Measurements from ENCODE around the gene MAP2K5.

GRCh38 chr15:67509918-67510317, 32.6 kb upstream of the MAP2K5 start:
- TF ChIP-seq, protein P1, sequence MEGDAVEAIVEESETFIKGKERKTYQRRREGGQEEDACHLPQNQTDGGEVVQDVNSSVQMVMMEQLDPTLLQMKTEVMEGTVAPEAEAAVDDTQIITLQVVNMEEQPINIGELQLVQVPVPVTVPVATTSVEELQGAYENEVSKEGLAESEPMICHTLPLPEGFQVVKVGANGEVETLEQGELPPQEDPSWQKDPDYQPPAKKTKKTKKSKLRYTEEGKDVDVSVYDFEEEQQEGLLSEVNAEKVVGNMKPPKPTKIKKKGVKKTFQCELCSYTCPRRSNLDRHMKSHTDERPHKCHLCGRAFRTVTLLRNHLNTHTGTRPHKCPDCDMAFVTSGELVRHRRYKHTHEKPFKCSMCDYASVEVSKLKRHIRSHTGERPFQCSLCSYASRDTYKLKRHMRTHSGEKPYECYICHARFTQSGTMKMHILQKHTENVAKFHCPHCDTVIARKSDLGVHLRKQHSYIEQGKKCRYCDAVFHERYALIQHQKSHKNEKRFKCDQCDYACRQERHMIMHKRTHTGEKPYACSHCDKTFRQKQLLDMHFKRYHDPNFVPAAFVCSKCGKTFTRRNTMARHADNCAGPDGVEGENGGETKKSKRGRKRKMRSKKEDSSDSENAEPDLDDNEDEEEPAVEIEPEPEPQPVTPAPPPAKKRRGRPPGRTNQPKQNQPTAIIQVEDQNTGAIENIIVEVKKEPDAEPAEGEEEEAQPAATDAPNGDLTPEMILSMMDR (IDR thresholded peaks at IDR 0.05; ENCODE audit: insufficient read depth, low read depth, low read length) = no peak
- TF ChIP-seq EZH2 (IDR thresholded peaks at IDR 0.05; ENCODE audit: insufficient read depth, low read length) = no peak

Data from astrocyte (in vitro differentiated cells and primary cell).